Cortex of kidney (tissue), 1 donor: Measurements from ENCODE around the gene FYB1.

Experiments
- DNase-seq: peaks from one replicate; lab custom pipeline; 2025; lab: John Stamatoyannopoulos, UW

FYB1 gene

DNA sequence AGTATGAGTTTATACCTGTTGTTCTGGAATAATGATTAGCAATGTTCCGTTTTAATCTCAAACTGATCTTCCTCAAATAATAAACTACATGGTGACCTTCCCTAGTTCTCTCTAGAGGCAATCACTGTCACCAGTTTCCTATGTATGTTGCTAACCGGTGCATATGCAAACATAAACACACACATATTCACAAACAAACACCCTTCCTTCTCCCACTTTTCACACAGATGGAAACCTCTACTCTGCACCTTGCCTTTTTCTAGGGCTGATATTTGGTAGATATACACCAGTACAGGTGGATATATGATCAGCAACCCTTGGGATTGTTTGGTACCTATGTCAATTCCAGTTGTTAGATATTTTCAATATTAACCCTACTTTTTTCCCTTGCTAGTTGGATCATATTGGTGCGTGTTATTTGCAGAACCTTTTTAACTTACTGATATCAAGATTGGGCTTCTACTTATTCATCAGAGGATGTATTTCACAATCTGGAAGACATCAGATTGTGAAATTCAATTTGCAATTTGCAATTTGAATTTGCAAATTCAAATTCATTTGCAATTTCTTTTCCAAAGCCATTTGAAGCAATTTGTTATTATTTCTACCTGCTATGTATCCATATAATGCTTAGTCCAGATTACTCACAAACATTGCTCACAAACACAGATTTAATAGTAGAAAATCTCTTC lies 12.6 kb downstream of the FYB1 start:
- DNase-seq, result no peak

DNA sequence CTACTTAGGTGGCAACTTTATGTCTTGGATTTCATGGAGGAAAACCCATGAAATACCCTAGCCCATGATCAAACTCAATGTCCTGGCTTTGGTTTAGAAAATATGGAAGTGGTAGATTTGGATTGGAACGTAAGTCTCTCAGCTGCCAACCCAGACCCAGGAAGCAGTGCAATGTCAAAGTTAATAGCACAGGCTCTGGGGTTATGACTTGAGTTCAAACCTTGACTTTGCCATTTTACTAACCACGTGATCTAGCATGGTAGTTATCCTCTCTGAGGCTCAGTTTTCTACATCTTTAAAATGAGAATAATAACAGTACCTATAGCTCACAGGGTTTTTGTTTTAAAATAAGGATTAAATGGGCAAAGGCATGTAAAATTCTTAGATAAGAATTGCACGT lies 13.8 kb downstream of the FYB1 start:
- no peak for DNase-seq

DNA sequence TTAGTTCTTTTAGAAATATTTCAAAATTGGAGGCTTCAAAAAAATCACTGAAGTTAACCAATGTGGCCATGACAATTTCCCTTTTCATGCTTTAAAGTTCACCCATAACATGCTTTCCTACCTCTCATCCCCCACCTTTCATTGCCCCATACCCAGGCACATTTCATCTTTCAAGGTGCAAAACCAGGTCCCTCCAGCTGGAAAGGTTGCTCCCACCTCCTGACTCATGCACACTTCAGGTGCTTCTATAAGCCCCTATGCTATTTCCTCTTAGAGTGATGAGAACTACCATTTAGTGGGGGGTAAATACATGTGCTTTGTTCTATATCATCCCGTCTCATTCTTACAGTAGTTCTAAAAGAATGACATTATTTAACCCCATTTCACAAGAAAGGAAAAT lies 15.4 kb downstream of the FYB1 start:
- DNase-seq, result no peak

DNA sequence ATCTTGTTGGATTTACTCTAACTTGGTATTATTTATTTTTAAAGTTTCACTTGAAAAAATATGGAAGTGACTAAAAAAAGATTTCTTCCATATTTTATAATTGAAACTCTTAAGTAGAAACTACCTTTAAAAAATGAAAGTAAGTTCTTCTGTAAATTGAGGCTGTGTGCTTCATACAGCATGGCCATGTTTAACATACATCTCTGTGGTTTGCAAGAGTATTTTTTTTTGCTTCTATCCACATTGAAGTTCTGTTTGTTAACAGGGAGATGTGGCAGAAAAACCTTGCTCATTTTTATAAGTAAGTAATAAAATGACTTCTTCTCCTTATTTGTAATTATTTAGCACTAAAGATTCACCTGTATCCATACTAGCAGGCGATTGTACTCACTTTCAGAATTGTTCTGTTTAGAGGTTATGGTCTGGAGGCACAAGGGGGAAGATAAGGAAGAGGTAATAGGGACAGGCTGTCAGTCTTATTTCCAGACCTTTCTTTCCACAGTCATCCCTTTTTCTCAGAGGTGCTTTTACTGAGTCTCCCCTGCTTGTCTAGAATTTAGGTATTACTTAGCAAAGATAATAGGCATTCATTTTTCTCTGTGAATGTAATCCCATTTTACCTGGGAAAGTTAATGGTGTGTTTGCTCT lies 16.0 kb downstream of the FYB1 start:
- DNase-seq, result no peak

DNA sequence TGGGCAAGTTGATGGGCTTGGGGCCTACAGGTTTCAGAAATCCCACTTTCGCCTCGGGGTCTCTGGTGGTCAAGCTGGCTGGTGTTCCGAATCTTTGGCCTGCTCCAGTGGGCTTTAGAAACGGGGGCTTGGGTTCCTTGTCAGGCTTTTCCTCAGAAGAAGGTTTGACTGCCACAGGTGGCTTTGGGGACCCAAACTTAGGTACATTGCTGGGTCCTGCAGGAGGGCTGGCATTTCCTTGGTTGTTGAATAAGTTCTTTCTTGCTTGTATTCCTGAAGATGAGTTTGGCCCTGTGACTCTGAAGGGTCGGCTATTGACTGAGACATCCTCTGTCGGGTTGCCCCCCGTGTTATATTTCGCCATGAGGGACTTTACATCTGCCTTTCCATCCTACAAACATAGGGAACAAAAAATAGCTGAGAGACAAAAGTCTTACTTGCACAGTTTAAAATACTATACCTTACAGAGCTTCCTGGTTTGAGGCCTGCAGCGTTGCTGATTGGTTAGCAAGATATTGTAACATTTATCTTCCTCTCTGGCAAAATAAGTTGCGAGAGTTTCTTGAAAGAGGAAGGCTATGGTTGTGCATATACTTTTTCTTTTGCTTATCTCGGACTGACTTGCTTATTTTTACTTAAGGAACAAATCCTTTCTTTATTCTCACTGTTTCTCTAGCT lies 16.6 kb downstream of the FYB1 start:
- DNase-seq, result no peak

DNA sequence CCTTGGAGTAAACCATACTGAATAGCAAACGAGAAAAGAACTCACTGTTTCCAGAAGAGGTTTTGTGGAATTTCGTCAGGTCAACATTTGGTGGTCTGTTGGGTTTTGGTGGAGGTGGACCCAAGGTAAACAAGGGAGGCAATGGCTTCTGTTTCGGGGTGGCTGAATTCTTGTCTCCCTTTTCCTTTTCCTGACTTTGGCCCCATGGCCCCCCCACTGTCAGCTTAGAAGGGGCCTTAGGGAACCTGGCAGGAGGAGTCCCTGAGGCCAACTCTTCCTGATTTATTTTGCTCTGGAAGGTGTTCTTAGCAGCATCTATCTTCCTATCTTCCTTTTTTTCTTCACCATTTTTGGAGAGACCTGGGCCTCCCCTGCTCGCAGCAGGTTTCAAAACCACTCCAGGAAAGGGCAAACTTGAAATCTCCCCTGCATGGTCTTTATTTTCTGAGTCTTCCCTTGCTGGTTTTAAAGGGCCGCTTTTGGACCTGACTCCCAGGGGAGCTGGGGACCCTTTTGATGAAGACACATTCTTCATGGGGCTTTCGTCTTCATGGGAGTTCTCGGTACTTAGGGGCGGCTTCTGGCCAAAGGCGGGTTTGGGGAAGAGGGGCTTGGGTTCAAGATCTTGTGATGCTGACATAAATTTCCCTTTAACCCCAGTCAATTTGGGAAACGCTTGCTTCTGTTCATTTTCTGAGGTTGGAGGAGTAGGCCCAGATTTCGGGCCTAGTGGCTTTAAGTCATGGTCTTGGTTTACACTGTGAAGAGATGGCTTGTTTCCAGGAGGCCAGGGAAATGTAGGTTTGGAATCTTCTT lies 17.4 kb downstream of the FYB1 start:
- DNase-seq, result no peak

DNA sequence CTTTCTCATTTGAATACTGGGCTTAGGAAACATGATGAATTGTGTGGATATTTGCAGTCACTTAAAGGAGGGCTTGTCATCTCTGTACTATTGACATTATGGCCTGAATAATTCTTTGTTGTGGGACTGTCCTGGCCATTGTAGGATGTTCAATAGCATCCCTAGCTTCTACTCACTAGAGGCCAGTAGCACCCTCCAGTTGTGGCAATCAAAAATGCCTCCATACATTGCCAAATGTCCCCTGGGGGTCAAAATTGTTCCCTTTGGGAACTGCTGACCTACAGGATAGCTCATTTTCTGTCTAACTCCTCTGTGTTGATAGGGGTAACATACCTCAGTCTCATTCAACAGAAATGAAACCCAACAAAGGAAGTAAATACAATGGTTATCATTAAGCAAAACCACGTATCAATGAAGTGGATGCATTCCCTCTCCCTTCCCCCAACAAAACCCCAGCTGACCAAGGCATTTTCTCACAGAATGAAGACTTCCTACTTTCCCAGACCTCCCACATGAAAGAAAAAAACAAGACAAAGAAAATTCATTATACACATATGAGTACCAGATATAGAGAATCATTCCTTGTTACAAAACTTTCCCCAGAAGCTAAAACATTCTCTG lies 18.1 kb downstream of the FYB1 start:
- no peak for DNase-seq

DNA sequence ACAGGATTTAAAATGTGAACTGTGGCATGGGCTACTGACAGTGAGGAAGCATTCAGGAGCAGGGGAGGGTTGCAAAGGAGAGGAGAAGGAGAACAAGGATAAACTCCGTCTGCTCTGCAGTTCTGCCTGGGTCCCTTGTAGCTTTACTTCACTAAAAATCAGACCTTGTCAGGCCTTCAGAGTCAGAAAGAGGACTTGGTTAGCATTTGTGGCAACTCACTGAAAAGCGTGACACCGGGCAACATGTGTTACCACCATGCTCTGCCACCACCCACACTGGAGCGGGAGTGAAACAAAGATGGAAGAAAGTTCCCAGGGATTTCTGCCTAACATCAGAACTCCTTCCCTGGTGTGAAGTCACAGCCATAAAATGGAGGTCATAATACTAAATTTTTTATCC lies 19.3 kb downstream of the FYB1 start:
- DNase-seq, result no peak

DNA sequence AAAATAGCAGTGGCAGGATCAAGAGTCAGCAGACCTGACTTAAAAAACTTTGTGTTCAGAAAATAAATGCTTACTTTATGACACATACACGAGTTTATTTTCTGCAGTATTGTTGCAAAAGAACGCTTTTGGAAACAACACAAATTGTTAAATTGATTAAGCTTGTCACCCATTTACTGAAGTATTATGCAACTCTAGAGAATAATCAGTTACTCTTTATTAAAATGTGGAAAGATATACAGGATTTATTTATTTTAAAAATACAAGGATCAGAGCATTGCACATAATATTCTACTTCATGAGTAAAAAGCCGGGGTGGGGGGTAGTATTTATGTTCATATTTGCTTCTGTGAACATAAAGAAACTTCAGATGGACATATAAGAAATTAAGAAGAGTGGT lies 20.0 kb downstream of the FYB1 start:
- no peak for DNase-seq

DNA sequence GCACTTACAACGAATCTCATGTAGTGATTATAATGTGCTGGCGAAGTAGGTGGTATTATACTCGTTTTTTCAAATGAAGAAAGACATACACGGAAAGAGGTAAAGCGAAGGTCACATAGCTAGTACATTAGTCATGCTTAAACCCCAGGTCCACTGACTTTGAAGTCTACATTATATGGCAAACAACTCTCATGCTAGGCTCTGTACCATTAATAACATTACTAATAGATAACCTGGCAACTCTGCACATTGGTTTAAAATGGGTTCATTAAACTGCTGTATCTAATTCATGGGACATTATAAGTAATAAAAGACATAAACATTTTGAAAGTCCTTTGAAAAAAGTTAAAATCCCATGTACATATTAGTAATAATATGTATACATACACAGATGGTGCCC lies 21.2 kb downstream of the FYB1 start:
- no peak for DNase-seq

DNA sequence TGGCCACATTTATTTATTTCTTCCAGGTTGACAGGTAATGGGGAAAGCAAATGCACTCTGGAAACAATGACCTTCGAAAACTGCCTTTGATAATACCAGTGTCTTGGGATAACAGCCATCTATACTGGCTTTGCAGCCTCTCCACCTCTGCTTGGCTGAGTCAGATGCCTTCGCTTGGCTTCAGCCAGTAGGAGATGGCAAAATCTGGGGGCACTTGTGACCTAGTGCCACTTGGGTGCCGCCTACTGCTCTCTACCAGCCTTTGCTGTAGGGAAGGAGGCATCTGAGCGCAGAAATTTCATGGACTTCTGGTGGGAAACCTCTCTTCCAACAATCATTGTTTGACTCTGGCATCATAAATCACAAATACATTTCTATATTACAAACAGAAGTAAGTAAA lies 21.8 kb downstream of the FYB1 start:
- no peak for DNase-seq

DNA sequence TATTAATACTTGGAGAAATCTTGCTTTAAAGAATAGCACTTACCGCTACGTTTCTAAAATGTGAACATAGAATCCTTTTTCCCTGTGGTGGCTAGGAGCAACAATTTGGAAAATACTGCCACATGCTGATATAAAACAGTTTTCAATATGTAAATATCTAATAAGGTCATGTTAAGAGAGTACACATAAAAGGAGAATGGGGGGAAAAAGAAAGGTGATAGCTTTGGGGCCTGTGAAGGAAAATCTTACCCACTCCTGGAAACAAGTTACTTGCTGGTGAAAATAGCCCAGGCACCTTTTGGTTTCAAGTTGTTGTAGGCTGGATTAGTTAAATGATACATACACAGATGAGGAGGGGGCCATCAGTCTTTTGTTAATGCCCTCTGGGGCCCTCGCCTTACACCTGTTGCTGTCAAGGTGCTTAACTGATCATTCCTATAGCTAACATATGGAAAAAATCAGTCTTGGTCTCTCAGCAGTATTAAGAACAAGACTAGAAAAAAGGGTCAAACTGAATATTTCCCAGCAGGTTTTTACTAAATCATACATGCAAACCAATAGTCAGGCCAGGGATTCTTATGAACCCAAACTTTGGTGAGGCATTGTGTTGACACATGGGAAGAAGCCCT lies 24.1 kb downstream of the FYB1 start:
- DNase-seq, result no peak

DNA sequence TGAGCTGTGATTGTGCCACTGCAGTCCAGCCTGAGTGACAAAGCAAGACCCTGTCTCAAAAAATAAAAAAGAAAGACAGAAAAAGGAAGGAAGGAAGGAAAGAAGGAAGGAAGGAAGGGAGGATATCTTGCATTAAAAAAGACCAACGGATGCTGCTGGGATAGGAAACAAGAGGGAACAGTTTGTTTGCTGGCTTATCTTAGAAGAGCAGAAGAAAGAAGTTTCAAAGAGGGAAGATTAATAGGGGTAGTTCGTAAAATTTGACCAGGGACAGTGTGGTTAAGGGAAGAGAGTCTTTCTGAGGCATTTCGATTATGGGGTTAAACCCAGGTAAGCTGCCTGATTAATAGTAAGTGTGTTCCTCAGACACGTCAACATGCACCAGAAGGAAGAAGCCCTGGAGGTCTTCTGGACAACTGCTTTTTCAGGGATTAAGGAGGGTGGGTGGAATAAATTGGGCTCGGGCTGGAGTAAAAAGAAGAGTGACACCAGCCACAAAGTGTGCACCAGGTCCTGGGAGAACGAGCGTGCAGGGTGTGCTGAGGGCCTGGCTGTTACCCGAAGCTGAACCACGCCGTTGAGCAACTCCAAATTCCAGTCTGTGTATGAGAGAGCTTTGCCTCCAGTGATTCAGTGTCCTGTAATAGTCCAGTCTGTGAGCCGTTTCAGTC lies 24.8 kb downstream of the FYB1 start:
- no peak for DNase-seq

DNA sequence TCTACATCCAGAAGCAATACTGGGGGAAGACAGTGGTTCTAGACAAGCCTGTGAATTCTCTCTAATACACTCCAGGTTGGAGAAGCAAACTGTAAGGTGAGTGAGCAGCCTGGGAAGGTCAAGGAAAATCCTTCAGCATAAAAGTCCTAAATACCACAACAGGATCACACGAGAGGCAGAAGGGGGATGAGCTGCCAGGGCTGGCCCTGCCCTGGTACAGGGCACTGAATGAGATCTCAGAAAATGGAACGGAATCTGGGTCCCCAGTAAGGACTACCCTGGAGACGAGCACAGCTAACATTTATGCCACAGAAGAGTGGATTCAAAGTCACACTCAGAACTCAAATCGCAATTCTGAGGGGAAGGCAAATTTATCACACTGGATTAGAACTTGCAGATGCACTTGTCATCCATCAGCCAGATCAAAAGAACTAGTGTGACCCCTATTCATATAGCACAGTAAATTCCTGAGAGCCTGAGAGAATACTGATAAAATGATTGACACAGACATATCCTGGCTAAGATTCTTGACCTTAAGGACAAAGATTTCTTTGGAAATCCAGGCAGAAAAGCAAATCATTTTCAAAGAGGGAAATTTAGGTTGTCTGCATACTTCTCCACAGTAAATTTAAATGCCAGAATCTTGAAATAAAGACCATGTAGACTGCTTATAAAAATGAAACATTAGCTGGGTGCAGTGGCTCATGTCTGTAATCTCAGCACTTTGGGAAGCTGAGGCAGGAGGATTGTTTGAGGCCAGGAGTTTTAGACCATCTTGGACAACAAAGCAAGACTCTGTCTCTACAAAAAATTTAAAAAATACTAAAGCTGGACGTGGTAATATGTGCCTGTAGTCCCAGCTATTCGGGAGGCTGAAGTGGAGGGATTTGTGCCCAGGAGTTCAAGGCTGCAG lies 25.6 kb downstream of the FYB1 start:
- no peak for DNase-seq

DNA sequence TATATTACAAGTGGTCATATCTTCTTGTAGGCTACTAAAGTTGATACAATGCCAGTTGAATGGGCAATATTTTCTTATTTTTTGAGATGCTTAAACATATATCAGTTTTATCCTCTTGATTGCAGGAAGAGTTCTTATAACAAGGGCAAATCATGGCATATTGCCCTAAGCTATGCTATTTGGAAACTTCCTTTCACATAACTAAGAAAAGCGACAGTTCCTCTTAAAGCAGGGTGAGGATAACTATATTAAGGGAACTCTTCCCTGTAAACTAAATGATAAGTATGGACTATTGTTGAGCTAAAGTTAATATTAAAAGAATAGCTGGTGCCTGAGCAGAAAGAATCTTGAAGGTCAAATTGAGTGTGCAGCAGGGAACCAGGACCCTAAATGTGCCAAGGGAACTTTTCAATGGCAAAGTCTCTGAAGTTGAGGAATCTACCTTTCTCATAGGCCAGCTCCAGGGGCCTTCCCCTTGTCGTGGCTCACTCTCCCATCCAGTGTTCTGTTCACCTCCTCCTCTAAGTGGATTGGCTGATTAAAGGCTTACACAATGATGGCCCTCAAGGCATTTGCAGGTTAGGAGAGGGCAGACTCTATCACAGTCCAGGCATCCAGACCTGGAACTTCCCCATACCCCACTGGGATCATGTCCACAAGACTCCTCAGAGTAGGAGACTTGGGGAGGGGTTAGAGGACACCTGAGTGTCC lies 26.8 kb downstream of the FYB1 start:
- no peak for DNase-seq

DNA sequence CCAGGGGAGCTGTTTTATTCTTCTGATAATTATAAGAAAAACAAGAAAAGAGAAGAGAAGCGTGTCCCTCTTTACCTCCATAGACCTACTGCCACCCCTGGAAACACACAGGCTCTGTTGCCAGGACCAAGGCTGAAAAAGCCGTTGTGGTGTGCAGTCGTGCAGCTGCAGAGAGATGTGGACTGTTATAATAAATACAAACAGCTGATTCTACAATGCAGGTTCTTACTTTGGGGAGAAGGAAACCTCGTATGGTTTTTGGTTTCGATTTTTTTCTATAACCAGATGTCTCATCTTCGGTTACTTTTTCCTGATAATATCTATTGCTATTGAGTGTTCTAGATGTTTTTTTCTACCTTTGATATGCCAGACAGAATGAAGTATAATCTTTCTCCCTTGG lies 28.1 kb downstream of the FYB1 start:
- no peak for DNase-seq

DNA sequence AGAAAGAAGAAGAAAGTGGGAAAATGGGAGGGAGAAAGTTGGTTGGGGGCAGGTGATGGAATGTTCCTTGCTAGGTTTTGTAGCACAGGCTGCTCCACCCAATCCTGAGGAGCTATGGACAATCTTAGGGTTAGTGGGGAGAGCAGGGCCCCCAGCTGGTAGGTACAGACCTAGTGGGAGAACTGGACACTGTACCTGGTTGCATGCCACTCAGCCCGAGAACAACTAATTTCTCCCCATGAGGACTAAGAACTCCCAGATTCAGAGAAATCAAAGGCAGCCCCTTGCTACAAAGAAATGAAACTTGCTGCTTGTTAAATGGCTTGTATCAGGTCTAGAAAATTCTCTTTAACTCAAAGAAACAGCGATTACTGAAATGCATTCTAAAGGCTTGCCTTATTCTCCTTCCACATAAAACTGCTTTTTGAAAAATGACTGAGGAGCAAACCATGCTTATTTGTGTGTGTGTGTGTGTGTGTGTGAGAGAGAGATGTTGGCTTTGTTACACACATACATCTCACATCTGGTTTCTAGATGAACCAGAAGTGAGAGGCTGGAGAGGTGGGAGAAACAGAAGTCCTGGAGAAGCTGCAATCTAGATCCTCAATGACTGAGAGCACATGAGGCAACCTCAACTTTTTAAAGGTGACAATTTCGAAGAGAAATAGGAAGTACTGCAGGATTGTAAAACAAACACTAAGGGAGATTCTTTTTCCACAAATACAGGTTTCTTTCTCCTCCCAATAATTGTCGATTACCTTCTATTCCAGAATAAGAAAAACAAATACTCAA lies 28.9 kb downstream of the FYB1 start:
- DNase-seq, result no peak

DNA sequence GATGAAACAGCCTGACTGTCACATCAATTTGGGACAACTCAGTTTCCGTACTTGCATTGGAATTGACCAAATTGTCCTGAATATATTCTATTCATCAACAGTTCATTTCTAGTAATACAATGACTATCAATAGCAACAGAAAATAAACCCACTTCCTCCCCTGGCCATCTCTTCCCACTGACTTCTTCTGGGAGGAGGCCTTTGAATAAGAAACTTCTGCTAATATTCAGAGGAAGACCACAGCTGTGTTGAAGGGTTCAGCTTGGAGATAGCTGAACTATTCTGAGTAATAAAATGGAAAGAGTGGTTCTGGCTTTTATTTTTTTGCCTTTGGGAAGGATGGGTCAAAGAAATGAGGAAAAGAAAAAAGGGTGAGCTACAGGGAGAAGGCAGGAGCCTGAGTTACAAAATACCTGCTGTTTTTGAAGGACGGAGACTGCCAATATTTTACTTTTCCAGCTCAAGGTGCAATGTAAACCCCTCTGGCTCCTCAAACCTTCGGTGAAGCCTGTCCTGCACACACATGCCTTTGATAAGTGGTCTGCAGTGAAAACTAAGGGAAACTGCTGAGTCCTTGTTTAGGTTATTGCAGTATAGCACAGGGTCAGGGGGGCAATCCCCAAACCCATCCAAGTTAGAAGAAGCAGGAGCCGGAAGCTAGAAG lies 29.9 kb downstream of the FYB1 start:
- DNase-seq, result no peak
